Stimulated activated memory B cell treated with anti-CD40 and anti-IgM and Interleukin-4, amounts not matched to agents 10 μg/mL and 1 μg/mL and 100 μg/mL, for 72 hours (primary cell): ENCODE measurements around the gene CFD.

Source experiments
- ATAC-seq: fragments of 150-1000 bp; cut with Tn5 transposase; 2 replicates; pipeline ENCODE4 v1.10.0; 2021
- H3K27ac Mint-ChIP-seq: one replicate; pipeline ENCODE4 v1.8.0; 2022; ENCODE audit warnings: mild to moderate bottlenecking, mixed read lengths
- H3K27me3 Mint-ChIP-seq: one replicate; pipeline ENCODE4 v1.8.0; 2022; ENCODE audit warnings: mixed read lengths
- H3K36me3 Mint-ChIP-seq: one replicate; pipeline ENCODE4 v1.8.0; 2022; ENCODE audit warnings: mixed read lengths
- H3K4me1 Mint-ChIP-seq: one replicate; pipeline ENCODE4 v1.8.0; 2022; ENCODE audit warnings: mixed read lengths
- H3K4me3 Mint-ChIP-seq: one replicate; pipeline ENCODE4 v1.8.0; 2022; ENCODE audit warnings: mild to moderate bottlenecking, moderate library complexity, mixed read lengths
- H3K9me3 Mint-ChIP-seq: one replicate; pipeline ENCODE4 v1.8.0; 2022; ENCODE audit warnings: mixed read lengths

The CFD gene

GRCh38 chr19:855566-856120 lies 3.8 kb upstream of the CFD start:
- peaks cover 10% of the 10 kb centered on the region for H3K4me1 Mint-ChIP-seq
- H3K9me3 Mint-ChIP-seq: no peaks in the 10 kb centered on the region
- no peak overlapping the region for H3K4me3 Mint-ChIP-seq
- H3K36me3 Mint-ChIP-seq: no peaks in the 10 kb centered on the region
- H3K27ac Mint-ChIP-seq: no peak overlapping the region
- H3K27me3 Mint-ChIP-seq: peaks cover 36% of the 10 kb centered on the region
- ATAC-seq: no peak

DNA sequence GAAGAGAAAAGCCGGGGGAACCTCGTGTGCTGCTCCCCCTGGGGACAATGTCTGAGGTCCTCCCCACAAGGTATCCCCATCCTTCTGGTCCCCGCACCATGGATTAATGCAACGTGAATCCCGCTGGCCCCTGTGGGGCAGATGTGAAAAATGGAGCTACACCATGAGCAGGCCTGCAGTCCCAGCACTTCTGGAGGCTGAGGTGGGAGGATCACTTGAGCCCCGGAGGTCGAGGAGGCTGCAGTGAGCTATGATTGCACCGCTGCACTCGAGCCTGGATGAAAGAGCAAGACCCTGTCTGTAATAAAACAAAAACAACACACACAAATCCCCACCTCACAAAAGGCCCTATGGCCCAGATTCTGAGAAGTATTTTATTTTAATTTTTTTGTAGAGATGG lies 1.2 kb upstream of the CFD start:
- Mint-ChIP-seq H3K4me3 (no peak overlapping the region), H3K27me3 (peaks cover 21% of the 10 kb centered on the region), H3K4me1 (peaks cover 24% of the 10 kb centered on the region), H3K27ac (no peak overlapping the region), H3K9me3 (no peaks in the 10 kb centered on the region), H3K36me3 (no peaks in the 10 kb centered on the region)
- no peak for ATAC-seq

- Mint-ChIP-seq H3K9me3 (no peaks in the 10 kb centered on the region), H3K27ac (no peak overlapping the region), H3K27me3 (peaks cover 21% of the 10 kb centered on the region), H3K36me3 (no peaks in the 10 kb centered on the region), H3K4me1 (peaks cover 44% of the 10 kb centered on the region), H3K4me3 (no peak overlapping the region)
- no peak for ATAC-seq
Measured at GRCh38 chr19:861141-861755, 1.8 kb downstream of the CFD start.

DNA sequence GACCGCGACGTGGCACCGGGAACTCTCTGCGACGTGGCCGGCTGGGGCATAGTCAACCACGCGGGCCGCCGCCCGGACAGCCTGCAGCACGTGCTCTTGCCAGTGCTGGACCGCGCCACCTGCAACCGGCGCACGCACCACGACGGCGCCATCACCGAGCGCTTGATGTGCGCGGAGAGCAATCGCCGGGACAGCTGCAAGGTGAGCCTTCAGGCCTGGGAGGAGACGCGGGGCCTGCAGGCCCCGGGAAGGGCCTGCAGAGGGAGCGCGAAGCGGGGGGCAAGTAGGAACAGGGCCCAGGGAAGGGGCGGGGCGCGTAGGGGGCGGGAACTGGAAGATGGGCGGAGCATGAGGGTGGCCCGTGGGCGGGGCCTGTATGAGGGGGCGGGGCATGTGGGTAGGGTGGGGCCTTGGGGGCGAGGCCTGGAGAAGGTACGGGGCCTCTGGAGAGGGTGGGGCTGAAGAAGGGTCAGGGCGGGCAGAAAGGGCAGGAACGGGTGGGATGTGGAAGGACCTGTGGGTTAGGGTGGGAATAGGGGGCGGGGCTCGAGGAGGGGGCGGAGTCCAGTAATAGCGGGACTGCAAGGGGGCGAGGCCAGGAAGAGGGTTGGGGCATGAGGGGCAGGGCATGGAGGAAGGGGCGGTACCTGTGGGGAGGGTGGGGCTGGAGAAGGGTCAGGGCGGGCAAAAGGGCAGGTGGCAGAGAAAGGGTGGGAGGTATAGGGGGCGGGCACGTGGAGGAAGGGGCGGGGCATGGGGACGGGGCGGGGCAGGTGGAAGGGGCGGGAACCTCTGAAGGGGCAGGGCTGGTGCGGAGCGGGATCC lies 2.5 kb downstream of the CFD start:
- peak; percentile 28 for ATAC-seq
- Mint-ChIP-seq H3K27me3 (peaks cover 21% of the 10 kb centered on the region), H3K27ac (peak overlapping the region; percentile 73), H3K36me3 (peaks cover under 1% of the 10 kb centered on the region), H3K4me3 (peak overlapping the region; percentile 13), H3K4me1 (peaks cover 44% of the 10 kb centered on the region), H3K9me3 (no peaks in the 10 kb centered on the region)

DNA sequence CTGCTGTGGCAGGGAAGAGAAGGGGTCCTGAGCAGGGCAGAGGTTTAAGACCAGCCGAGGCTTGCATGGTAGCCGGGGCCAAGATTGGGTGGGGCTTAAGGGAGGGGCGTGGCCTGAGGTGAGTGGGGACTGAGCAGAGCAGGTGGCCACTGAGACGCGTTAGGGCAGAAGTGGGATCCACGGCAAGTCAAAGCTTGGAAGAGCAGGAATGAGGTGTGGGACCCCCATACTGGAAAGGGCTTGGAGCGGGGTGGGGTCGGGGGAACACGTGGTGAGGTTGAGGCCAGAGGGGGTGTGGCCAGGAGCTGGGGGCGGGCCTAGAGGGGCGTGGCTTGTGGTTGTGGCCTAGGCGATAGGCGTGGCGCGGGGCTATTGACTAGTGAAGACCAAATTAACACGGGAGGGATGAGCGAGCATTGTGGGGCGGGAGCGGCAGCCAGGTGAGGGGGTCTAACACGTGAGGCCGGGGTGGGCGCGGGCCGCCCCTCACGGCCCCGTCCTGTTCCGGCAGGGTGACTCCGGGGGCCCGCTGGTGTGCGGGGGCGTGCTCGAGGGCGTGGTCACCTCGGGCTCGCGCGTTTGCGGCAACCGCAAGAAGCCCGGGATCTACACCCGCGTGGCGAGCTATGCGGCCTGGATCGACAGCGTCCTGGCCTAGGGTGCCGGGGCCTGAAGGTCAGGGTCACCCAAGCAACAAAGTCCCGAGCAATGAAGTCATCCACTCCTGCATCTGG lies 3.3 kb downstream of the CFD start:
- peaks cover 8% of the 10 kb centered on the region for H3K36me3 Mint-ChIP-seq
- peaks cover 36% of the 10 kb centered on the region for H3K4me1 Mint-ChIP-seq
- peak overlapping the region; percentile 38 for H3K4me3 Mint-ChIP-seq
- peaks cover 16% of the 10 kb centered on the region for H3K27me3 Mint-ChIP-seq
- peak overlapping the region; percentile 73 for H3K27ac Mint-ChIP-seq
- H3K9me3 Mint-ChIP-seq: no peaks in the 10 kb centered on the region
- peak; percentile 25 for ATAC-seq

DNA sequence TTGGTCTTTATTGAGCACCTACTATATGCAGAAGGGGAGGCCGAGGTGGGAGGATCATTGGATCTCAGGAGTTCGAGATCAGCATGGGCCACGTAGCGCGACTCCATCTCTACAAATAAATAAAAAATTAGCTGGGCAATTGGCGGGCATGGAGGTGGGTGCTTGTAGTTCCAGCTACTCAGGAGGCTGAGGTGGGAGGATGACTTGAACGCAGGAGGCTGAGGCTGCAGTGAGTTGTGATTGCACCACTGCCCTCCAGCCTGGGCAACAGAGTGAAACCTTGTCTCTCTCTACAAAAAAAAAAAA lies 3.8 kb downstream of the CFD start:
- Mint-ChIP-seq H3K4me1 (peaks cover 34% of the 10 kb centered on the region), H3K27ac (peak overlapping the region; percentile 73), H3K27me3 (peaks cover 11% of the 10 kb centered on the region), H3K36me3 (peaks cover 11% of the 10 kb centered on the region), H3K4me3 (peak overlapping the region; percentile 38), H3K9me3 (no peaks in the 10 kb centered on the region)
- ATAC-seq: no peak

DNA sequence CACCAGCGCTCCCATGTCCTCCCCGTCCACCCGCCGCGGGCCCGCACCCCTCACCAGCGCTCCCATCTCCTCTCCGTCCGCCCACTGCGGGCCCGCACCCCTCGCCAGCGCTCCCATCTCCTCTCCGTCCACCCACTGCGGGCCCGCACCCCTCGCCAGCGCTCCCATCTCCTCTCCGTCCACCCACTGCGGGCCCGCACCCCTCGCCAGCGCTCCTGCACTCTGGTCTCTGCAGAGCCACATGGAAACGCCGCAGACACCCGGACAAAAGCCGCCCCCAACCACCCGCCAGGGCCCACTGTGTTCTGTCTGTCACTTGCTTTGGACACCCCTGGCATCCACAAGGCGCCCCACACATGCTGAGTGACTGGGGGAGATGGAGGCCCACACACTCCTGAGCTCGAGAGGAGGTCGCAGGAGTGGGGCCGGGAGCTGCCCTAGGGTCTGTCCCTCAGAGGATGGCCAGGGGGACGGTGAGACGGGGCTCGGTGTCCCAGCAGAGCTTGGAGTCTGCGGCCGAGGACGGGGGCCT lies 7.4 kb downstream of the CFD start:
- H3K9me3 Mint-ChIP-seq: no peaks in the 10 kb centered on the region
- no peak overlapping the region for H3K4me3 Mint-ChIP-seq
- no peaks in the 10 kb centered on the region for H3K27me3 Mint-ChIP-seq
- H3K27ac Mint-ChIP-seq: no peak overlapping the region
- peaks cover 44% of the 10 kb centered on the region for H3K4me1 Mint-ChIP-seq
- no peak for ATAC-seq
- peaks cover 39% of the 10 kb centered on the region for H3K36me3 Mint-ChIP-seq

- no peaks in the 10 kb centered on the region for H3K27me3 Mint-ChIP-seq
- no peak overlapping the region for H3K27ac Mint-ChIP-seq
- peaks cover 39% of the 10 kb centered on the region for H3K36me3 Mint-ChIP-seq
- no peaks in the 10 kb centered on the region for H3K9me3 Mint-ChIP-seq
- no peak for ATAC-seq
- H3K4me1 Mint-ChIP-seq: peaks cover 48% of the 10 kb centered on the region
- H3K4me3 Mint-ChIP-seq: no peak overlapping the region
Measured at GRCh38 chr19:867301-867793, 7.9 kb downstream of the CFD start.

DNA sequence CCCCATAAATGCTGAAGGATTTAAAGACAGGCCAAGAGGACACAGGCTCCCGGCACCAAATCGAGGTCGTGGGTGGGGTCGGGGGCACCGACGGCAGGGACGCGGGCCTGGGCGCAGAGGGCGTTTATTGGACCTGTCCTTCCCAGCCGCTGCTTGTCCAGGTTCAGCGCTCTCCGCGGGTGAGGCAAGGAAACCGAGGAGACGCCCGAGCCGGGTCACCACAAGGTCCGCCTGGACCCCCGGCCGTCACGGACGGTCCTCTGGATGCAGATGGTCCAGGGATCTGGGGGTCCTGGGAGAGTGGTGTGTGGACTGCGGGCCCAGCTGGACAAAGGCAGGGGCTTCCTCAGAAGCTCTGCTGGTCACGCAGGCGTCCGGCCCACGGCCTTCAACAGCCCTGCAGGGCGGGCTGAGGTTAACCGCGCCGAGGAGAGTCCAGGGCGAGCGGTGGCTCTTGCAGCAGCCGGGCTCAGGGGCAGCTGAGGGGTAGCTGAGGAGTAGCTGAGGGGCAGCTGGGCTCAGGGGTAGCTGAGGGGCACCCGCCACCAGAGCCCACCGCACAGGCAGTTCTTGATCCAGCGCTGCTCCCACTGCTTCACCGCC lies 8.5 kb downstream of the CFD start:
- peaks cover 46% of the 10 kb centered on the region for H3K4me1 Mint-ChIP-seq
- no peaks in the 10 kb centered on the region for H3K27me3 Mint-ChIP-seq
- no peak overlapping the region for H3K4me3 Mint-ChIP-seq
- peaks cover 39% of the 10 kb centered on the region for H3K36me3 Mint-ChIP-seq
- H3K27ac Mint-ChIP-seq: no peak overlapping the region
- ATAC-seq: no peak
- no peaks in the 10 kb centered on the region for H3K9me3 Mint-ChIP-seq

DNA sequence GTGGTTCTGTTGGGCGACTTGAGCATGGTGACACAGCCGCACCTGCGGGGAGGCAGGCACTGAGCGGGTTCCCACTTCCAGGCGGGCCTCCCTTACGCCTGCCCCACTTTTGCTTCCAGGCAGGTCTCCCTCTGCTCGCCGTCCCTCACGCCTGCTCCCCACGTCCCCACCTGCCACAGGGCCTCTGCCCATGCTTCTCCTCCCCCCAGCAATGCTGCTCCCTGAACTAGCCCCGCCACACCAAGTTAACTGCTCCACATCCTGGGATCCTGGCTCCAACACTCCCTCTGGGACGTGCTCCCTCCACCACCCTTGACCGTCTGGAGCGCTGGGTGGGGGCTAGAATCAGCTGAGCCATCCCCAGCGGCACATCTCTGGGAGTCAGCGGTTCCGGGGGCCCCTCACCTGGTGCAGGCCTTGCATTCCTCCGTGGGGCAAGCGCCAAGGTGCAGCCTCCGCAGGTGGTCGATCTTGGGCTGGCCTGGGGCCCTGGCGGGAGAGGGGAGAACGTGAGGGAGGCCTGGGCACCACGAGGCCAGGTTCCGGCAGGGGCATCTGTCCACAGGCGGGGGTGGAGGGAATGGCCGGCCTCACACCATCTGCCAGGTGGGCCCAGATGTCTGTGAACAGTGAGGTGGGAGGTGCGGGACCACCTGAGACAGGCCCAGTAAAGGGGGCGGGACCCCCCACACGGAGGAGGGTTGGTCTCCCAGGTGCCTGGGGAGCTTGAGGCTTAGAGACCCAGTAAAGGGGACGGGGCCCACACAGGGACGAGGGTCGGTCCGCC lies 9.2 kb downstream of the CFD start:
- peaks cover 39% of the 10 kb centered on the region for H3K4me1 Mint-ChIP-seq
- no peak overlapping the region for H3K4me3 Mint-ChIP-seq
- peaks cover 39% of the 10 kb centered on the region for H3K36me3 Mint-ChIP-seq
- no peaks in the 10 kb centered on the region for H3K9me3 Mint-ChIP-seq
- H3K27me3 Mint-ChIP-seq: no peaks in the 10 kb centered on the region
- H3K27ac Mint-ChIP-seq: no peak overlapping the region
- no peak for ATAC-seq

GRCh38 chr19:869245-870177 lies 10.0 kb downstream of the CFD start:
- Mint-ChIP-seq H3K9me3 (no peaks in the 10 kb centered on the region), H3K4me3 (no peak overlapping the region), H3K27me3 (no peaks in the 10 kb centered on the region), H3K27ac (peak overlapping the region; percentile 23), H3K4me1 (peaks cover 31% of the 10 kb centered on the region), H3K36me3 (peaks cover 39% of the 10 kb centered on the region)
- ATAC-seq: no peak

DNA sequence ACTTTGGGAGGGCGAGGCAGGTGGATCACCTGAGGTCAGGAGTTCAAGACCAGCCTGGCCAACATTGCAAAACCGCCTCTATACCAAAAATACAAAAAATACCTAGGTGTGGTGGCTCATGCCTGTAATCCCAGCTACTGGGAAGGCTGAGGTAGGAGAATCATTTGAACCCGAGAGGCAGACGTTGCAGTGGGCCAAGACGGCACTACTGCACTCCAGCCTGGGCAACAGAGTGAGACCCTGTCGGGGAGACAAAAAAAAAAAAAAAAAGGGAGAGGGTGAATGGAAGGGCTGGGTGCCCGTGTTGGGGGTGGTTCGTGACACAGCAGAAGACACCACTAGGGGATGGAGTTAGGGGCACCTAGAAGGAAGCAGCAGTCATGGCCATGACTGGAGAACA lies 10.8 kb downstream of the CFD start:
- H3K27ac Mint-ChIP-seq: peak overlapping the region; percentile 23

GRCh38 chr19:870963-871401 lies 11.5 kb downstream of the CFD start:
- H3K4me1 Mint-ChIP-seq: peaks cover 30% of the 10 kb centered on the region
- no peak overlapping the region for H3K4me3 Mint-ChIP-seq
- no peaks in the 10 kb centered on the region for H3K27me3 Mint-ChIP-seq
- H3K9me3 Mint-ChIP-seq: no peaks in the 10 kb centered on the region
- no peak for ATAC-seq
- H3K36me3 Mint-ChIP-seq: peaks cover 40% of the 10 kb centered on the region
- H3K27ac Mint-ChIP-seq: peak overlapping the region; percentile 83

More for the DNA sequence above, 10.8 kb downstream of the CFD start:
- no peak for ATAC-seq
- peaks cover 39% of the 10 kb centered on the region for H3K36me3 Mint-ChIP-seq
- H3K9me3 Mint-ChIP-seq: no peaks in the 10 kb centered on the region
- no peak overlapping the region for H3K4me3 Mint-ChIP-seq
- peaks cover 24% of the 10 kb centered on the region for H3K4me1 Mint-ChIP-seq
- H3K27me3 Mint-ChIP-seq: no peaks in the 10 kb centered on the region
